Neural progenitor cell (in vitro differentiated cells): Measurements from ENCODE around the gene FHL2. TPM values are rescaled to one million over a fixed set of nuclear protein-coding genes. Genes with fewer than 3 reads are reported as not detected.

Experiments
- DNase-seq: peaks from one replicate; pipeline ENCODE4 v3.0.0-alpha.2; 2016; ENCODE audit warnings: low spot score
- H2AFZ ChIP-seq: fragments of 200-600 bp; sonication (generic); replicated peaks from 2 replicates; pipeline ENCODE4 v1.6.1; 2016; ENCODE audit warnings: antibody characterized with exemption
- H3F3A ChIP-seq: fragments of 200-600 bp; sonication (generic); 2 replicates; pipeline ENCODE4 v1.6.1; 2016; ENCODE audit warnings: antibody characterized with exemption, low read depth
- H3K27ac ChIP-seq: fragments of 200-600 bp; sonication (generic); 2 replicates; pipeline ENCODE4 v1.5.1; 2016; ENCODE audit warnings: mild to moderate bottlenecking
- H3K27me3 ChIP-seq: fragments of 200-600 bp; sonication (generic); 2 replicates; pipeline ENCODE4 v1.6.1; 2016; ENCODE audit warnings: mild to moderate bottlenecking, moderate library complexity
- H3K36me3 ChIP-seq: fragments of 200-600 bp; sonication (generic); 2 replicates; pipeline ENCODE4 v1.5.1; 2016
- H3K4me1 ChIP-seq: fragments of 200-600 bp; sonication (generic); 2 replicates; pipeline ENCODE4 v1.6.1; 2016; ENCODE audit warnings: mixed run types
- H3K4me2 ChIP-seq: fragments of 200-600 bp; sonication (generic); 2 replicates; pipeline ENCODE4 v1.6.1; 2016
- H3K4me3 ChIP-seq: fragments of 200-600 bp; sonication (generic); 2 replicates; pipeline ENCODE4 v1.5.1; 2016
- H3K79me2 ChIP-seq: fragments of 200-600 bp; sonication (generic); 2 replicates; pipeline ENCODE4 v1.6.1; 2016; ENCODE audit warnings: low read depth
- H3K9ac ChIP-seq: fragments of 200-600 bp; sonication (generic); 2 replicates; pipeline ENCODE4 v1.6.1; 2016
- H3K9me3 ChIP-seq: fragments of 200-600 bp; sonication (generic); 2 replicates; pipeline ENCODE4 v1.5.1; 2016; ENCODE audit warnings: low read depth
- H4K20me1 ChIP-seq: fragments of 200-600 bp; sonication (generic); 2 replicates; pipeline ENCODE4 v1.6.1; 2016; ENCODE audit warnings: low read depth
- H3K27ac Mint-ChIP-seq: 3 replicates; pipeline ENCODE4 v1.8.0; 2021; ENCODE audit warnings: mixed read lengths
- H3K27me3 Mint-ChIP-seq: 2 replicates; pipeline ENCODE4 v1.8.0; 2022; ENCODE audit warnings: low read depth, mild to moderate bottlenecking, inconsistent platforms, moderate library complexity, mixed read lengths; ENCODE audit not compliant: insufficient read depth
- H3K36me3 Mint-ChIP-seq: 3 replicates; pipeline ENCODE4 v1.8.0; 2021; ENCODE audit warnings: mixed read lengths
- H3K4me1 Mint-ChIP-seq: 3 replicates; pipeline ENCODE4 v1.8.0; 2021; ENCODE audit warnings: mixed read lengths
- H3K4me3 Mint-ChIP-seq: 3 replicates; pipeline ENCODE4 v1.8.0; 2021; ENCODE audit warnings: mild to moderate bottlenecking, moderate library complexity, mixed read lengths
- H3K9me3 Mint-ChIP-seq: 3 replicates; pipeline ENCODE4 v1.8.0; 2020; ENCODE audit warnings: mixed read lengths
- CTCF ChIP-seq: fragments of 200-600 bp; sonication (generic); IDR thresholded peaks from 2 replicates; pipeline ENCODE4 v1.5.1; 2017; ENCODE audit warnings: antibody characterized with exemption, mild to moderate bottlenecking
- EZH2 ChIP-seq: fragments of 200-600 bp; sonication (generic); IDR thresholded peaks from 2 replicates; pipeline ENCODE4 v1.6.1; 2017; ENCODE audit warnings: antibody characterized with exemption, mild to moderate bottlenecking, moderate library complexity
- EZH2phosphoT487 ChIP-seq: fragments of 200-600 bp; sonication (generic); IDR thresholded peaks from 2 replicates; pipeline ENCODE4 v1.6.1; 2017; ENCODE audit warnings: antibody characterized with exemption
- total RNA-seq: library from RNA; depleted of rRNA; stranded (reverse); fragments of >200 nt; gene quantifications from 2 replicates; pipeline ENCODE4 v1.2.3, GENCODE V29; 2015; ENCODE audit warnings: low replicate concordance

Gene FHL2
- total RNA-seq, 1 donor from 2014 or later: 17.8 TPM

GRCh38 chr2:105418522-105418921 is 19.7 kb upstream of the FHL2 start:
- H3K27me3 Mint-ChIP-seq: peaks cover 4% of the 10 kb centered on the region
- Histone ChIP-seq H3K79me2 (no peaks in the 10 kb centered on the region), H3K4me2 (no peak overlapping the region), H4K20me1 (no peaks in the 10 kb centered on the region), H3K9me3 (no peaks in the 10 kb centered on the region), H2AFZ (no peak overlapping the region), H3K36me3 (no peaks in the 10 kb centered on the region), H3K27me3 (no peaks in the 10 kb centered on the region), H3K27ac (no peak overlapping the region), H3K9ac (no peak overlapping the region), H3F3A (no peaks in the 10 kb centered on the region), H3K4me1 (no peaks in the 10 kb centered on the region), H3K4me3 (no peak overlapping the region)
- H3K36me3 Mint-ChIP-seq: no peaks in the 10 kb centered on the region
- H3K27ac Mint-ChIP-seq: no peak overlapping the region
- H3K4me3 Mint-ChIP-seq: no peak overlapping the region
- DNase-seq: no peak
- no peaks in the 10 kb centered on the region for H3K4me1 Mint-ChIP-seq
- H3K9me3 Mint-ChIP-seq: peaks cover 10% of the 10 kb centered on the region
- TF ChIP-seq EZH2 (no peak), EZH2phosphoT487 (no peak), CTCF (no peak)

GRCh38 chr2:105417857-105418436 is 19.1 kb upstream of the FHL2 start:
- Histone ChIP-seq H3K27me3 (no peaks in the 10 kb centered on the region), H3K79me2 (no peaks in the 10 kb centered on the region), H3K4me2 (no peak overlapping the region), H3K27ac (no peak overlapping the region), H3K36me3 (no peaks in the 10 kb centered on the region), H2AFZ (no peak overlapping the region), H3K9me3 (no peaks in the 10 kb centered on the region), H3K9ac (no peak overlapping the region), H3K4me1 (no peaks in the 10 kb centered on the region), H3F3A (no peaks in the 10 kb centered on the region), H3K4me3 (no peak overlapping the region), H4K20me1 (no peaks in the 10 kb centered on the region)
- peaks cover 10% of the 10 kb centered on the region for H3K9me3 Mint-ChIP-seq
- no peak for TF ChIP-seq CTCF
- TF ChIP-seq EZH2: no peak
- TF ChIP-seq EZH2phosphoT487: no peak
- H3K4me3 Mint-ChIP-seq: no peak overlapping the region
- H3K27me3 Mint-ChIP-seq: peaks cover 2% of the 10 kb centered on the region
- no peaks in the 10 kb centered on the region for H3K4me1 Mint-ChIP-seq
- DNase-seq: no peak
- no peaks in the 10 kb centered on the region for H3K36me3 Mint-ChIP-seq
- no peak overlapping the region for H3K27ac Mint-ChIP-seq

GRCh38 chr2:105416156-105416555 is 17.3 kb upstream of the FHL2 start:
- H3K79me2 ChIP-seq: no peaks in the 10 kb centered on the region
- TF ChIP-seq CTCF (no peak), EZH2phosphoT487 (no peak), EZH2 (no peak)
- H3K27ac ChIP-seq: no peak overlapping the region
- H3K9me3 ChIP-seq: no peaks in the 10 kb centered on the region
- no peaks in the 10 kb centered on the region for H3K36me3 ChIP-seq
- H4K20me1 ChIP-seq: no peaks in the 10 kb centered on the region
- Mint-ChIP-seq H3K27ac (no peak overlapping the region), H3K9me3 (peaks cover 5% of the 10 kb centered on the region), H3K36me3 (no peaks in the 10 kb centered on the region), H3K27me3 (peaks cover 2% of the 10 kb centered on the region), H3K4me1 (no peaks in the 10 kb centered on the region), H3K4me3 (no peak overlapping the region)
- H3K4me2 ChIP-seq: no peak overlapping the region
- no peak for DNase-seq
- no peaks in the 10 kb centered on the region for H3F3A ChIP-seq
- H3K27me3 ChIP-seq: no peaks in the 10 kb centered on the region
- H3K4me1 ChIP-seq: no peaks in the 10 kb centered on the region
- no peak overlapping the region for H3K4me3 ChIP-seq
- H3K9ac ChIP-seq: no peak overlapping the region
- H2AFZ ChIP-seq: no peak overlapping the region
